ENCODE results near the gene C1orf210. TPM values are rescaled to one million over a fixed set of nuclear protein-coding genes. Genes with fewer than 3 reads are reported as not detected.

The C1orf210 gene
- total and polyA plus RNA-seq, 2 of the 4 experiments (the other 2 are of a cell fraction): not detected

DNA sequence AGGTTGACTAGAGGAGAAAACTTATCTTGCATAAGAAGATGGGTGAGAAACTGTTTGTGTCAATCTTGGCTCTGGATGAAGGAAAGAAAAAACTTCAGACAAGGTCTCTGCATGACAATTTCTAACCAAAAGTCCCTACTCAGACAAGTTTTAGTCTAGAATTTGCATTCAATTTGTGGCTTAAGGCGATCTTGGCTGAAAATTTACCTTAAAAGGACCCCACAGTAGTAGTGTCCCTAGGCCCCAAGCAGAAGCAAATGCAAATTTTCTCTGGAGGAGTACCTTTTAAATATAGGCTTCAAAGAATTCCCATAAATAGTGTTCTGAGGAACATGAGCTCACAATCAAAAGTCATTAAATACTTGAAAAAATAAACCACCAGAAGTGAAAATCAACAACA lies 33.2 kb downstream of the C1orf210 start:
- no peak overlapping the region for H3K14ac ChIP-seq (replicated peaks; ENCODE audit: low read depth, low read length)
- no peak overlapping the region for H3K56ac ChIP-seq (ENCODE audit: extremely low read depth, insufficient read depth, low read length)
- no peak overlapping the region for H2AK5ac ChIP-seq (ENCODE audit: low read depth, low read length)
- in situ Hi-C loops (cut with MboI; ENCODE audit: low sequenced_read_pairs): no loop called here
- H3K18ac ChIP-seq (ENCODE audit: low read depth, low read length): no peak overlapping the region
- no peak overlapping the region for H3K4ac ChIP-seq (ENCODE audit: low read depth, low read length)
- no peak overlapping the region for H4K91ac ChIP-seq (ENCODE audit: insufficient read depth, low read depth, low read length)
- H3K27me3 ChIP-seq (ENCODE audit: control insufficient read depth, insufficient read depth, low read length): peaks cover 44% of the 10 kb centered on the region
- H2BK20ac ChIP-seq (ENCODE audit: low read depth, low read length): no peak overlapping the region
- POLR2A ChIA-PET (ENCODE audit: unreplicated experiment): no interaction called here
- CTCF ChIA-PET: no interaction called here
- H3K9me3 ChIP-seq (ENCODE audit: control insufficient read depth, insufficient read depth, low read length): peaks cover 10% of the 10 kb centered on the region
- no peaks in the 10 kb centered on the region for H4K20me1 ChIP-seq (ENCODE audit: insufficient read depth, low read length)
- no peak overlapping the region for H3K4me2 ChIP-seq (ENCODE audit: low read depth, low read length)
- H3K79me1 ChIP-seq (ENCODE audit: low read depth in 1 of 2, low read length in 2 of 2): no peaks in the 10 kb centered on the region
- no peak overlapping the region for H2BK120ac ChIP-seq (ENCODE audit: low read depth, low read length)
- no peak overlapping the region for H3K4me3 ChIP-seq (ENCODE audit: insufficient read depth, low read depth, low read length)
- intact Hi-C loops (cut with micrococcal nuclease): no loop called here
- no peak for ATAC-seq (ENCODE audit: low read depth)
- no peaks in the 10 kb centered on the region for H3K4me1 ChIP-seq (ENCODE audit: control insufficient read depth, insufficient read depth, low read length)
- H2AFZ ChIP-seq (replicated peaks; ENCODE audit: low read length, poor library complexity): no peak overlapping the region
- TF ChIP-seq CHD1 (IDR thresholded peaks at IDR 0.05; ENCODE audit: low read depth, low read length): no peak
- TF ChIP-seq RCOR1 (IDR thresholded peaks at IDR 0.05; ENCODE audit: insufficient replicate concordance, low read length): no peak
- TF ChIP-seq, protein P1, sequence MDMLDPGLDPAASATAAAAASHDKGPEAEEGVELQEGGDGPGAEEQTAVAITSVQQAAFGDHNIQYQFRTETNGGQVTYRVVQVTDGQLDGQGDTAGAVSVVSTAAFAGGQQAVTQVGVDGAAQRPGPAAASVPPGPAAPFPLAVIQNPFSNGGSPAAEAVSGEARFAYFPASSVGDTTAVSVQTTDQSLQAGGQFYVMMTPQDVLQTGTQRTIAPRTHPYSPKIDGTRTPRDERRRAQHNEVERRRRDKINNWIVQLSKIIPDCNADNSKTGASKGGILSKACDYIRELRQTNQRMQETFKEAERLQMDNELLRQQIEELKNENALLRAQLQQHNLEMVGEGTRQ (IDR thresholded peaks at IDR 0.05; ENCODE audit: low read depth, low read length): no peak
- TF ChIP-seq MAZ (IDR thresholded peaks at IDR 0.05; ENCODE audit: borderline replicate concordance, low read depth, low read length): no peak
- TF ChIP-seq BHLHE40 (IDR thresholded peaks at IDR 0.05; ENCODE audit: low read depth, low read length): no peak
- no peak for TF ChIP-seq FOS (IDR thresholded peaks at IDR 0.05; ENCODE audit: low read depth, low read length)
- TF ChIP-seq NFE2L2 (IDR thresholded peaks at IDR 0.05; ENCODE audit: low read depth, low read length): no peak
- TF ChIP-seq RFX5 (IDR thresholded peaks at IDR 0.05; ENCODE audit: low read depth, low read length): no peak
- TF ChIP-seq POLR2A (IDR thresholded peaks at IDR 0.05; ENCODE audit: low read depth, low read length): no peak
- TF ChIP-seq RAD21 (IDR thresholded peaks at IDR 0.05; ENCODE audit: low read length): no peak
- no peak for TF ChIP-seq SMC3 (IDR thresholded peaks at IDR 0.05; ENCODE audit: low read depth, low read length)
- TF ChIP-seq, protein P2, sequence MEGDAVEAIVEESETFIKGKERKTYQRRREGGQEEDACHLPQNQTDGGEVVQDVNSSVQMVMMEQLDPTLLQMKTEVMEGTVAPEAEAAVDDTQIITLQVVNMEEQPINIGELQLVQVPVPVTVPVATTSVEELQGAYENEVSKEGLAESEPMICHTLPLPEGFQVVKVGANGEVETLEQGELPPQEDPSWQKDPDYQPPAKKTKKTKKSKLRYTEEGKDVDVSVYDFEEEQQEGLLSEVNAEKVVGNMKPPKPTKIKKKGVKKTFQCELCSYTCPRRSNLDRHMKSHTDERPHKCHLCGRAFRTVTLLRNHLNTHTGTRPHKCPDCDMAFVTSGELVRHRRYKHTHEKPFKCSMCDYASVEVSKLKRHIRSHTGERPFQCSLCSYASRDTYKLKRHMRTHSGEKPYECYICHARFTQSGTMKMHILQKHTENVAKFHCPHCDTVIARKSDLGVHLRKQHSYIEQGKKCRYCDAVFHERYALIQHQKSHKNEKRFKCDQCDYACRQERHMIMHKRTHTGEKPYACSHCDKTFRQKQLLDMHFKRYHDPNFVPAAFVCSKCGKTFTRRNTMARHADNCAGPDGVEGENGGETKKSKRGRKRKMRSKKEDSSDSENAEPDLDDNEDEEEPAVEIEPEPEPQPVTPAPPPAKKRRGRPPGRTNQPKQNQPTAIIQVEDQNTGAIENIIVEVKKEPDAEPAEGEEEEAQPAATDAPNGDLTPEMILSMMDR (conservative IDR thresholded peaks at IDR 0.05; ENCODE audit: low read depth, low read length): no peak
- no peak for TF ChIP-seq MXI1 (IDR thresholded peaks at IDR 0.05; ENCODE audit: borderline replicate concordance, low read depth, low read length)
- no peak for TF ChIP-seq MAFK (IDR thresholded peaks at IDR 0.05; ENCODE audit: low read depth, low read length)
- TF ChIP-seq CEBPB (IDR thresholded peaks at IDR 0.05; ENCODE audit: low read depth, low read length): no peak
- TF ChIP-seq, protein P3, sequence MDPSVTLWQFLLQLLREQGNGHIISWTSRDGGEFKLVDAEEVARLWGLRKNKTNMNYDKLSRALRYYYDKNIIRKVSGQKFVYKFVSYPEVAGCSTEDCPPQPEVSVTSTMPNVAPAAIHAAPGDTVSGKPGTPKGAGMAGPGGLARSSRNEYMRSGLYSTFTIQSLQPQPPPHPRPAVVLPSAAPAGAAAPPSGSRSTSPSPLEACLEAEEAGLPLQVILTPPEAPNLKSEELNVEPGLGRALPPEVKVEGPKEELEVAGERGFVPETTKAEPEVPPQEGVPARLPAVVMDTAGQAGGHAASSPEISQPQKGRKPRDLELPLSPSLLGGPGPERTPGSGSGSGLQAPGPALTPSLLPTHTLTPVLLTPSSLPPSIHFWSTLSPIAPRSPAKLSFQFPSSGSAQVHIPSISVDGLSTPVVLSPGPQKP (IDR thresholded peaks at IDR 0.05; ENCODE audit: borderline replicate concordance, low read depth, low read length): no peak
- H2BK5ac ChIP-seq (ENCODE audit: low read depth, low read length, poor library complexity, severe bottlenecking): no peak overlapping the region
- H3K27ac ChIP-seq (ENCODE audit: insufficient read depth, low read length): no peak overlapping the region
- no peaks in the 10 kb centered on the region for H3K36me3 ChIP-seq (ENCODE audit: control insufficient read depth, insufficient read depth, low read length)
- H3K9me1 ChIP-seq (ENCODE audit: insufficient read depth, low read length): no peaks in the 10 kb centered on the region
- no peak overlapping the region for H2AK9ac ChIP-seq (replicated peaks; ENCODE audit: low read depth, low read length, poor library complexity)
- WGBS, 2 experiments (ENCODE audit: extremely low coverage in 2 of 2, insufficient read length in 1 of 2): no CpG with 5 or more reads among the region's 1 CpG
- H2BK15ac ChIP-seq (ENCODE audit: low read depth, low read length): no peak overlapping the region
- DNase-seq: no peak
- no TSS peak for BruUV-seq (replicated peaks)
- no peak overlapping the region for H3K23ac ChIP-seq (ENCODE audit: low read depth, low read length)
- no peak overlapping the region for H4K8ac ChIP-seq (ENCODE audit: low read depth in 2 of 2, low read length in 2 of 2)
- H3K9ac ChIP-seq (ENCODE audit: low read depth, low read length): no peak overlapping the region
- H4K5ac ChIP-seq (ENCODE audit: low read depth, low read length): no peak overlapping the region
- dilution Hi-C loops (cut with HindIII; ENCODE audit: low sequenced_read_pairs, unreplicated experiment): no loop called here
